IPS-18a (cell line): ENCODE results near the gene RBM4B.
A peak's percentile ranks its signal among the peaks of the same experiment; 100 is the strongest.
"Not testable (repeated sequence)": the region's sequence is repeated elsewhere in the genome, so short reads cannot be mapped to it uniquely, and the experiment has no call there.

Experiments used
- H3K27ac ChIP-seq: one replicate; pipeline ENCODE4 v1.5.1; 2013; ENCODE audit warnings: low read length
- H3K27me3 ChIP-seq: one replicate; pipeline ENCODE4 v1.6.1; 2013; ENCODE audit warnings: mild to moderate bottlenecking, low read length; ENCODE audit not compliant: control insufficient read depth, insufficient read depth
- H3K36me3 ChIP-seq: one replicate; pipeline ENCODE4 v1.6.1; 2013; ENCODE audit warnings: low read depth, low read length; ENCODE audit not compliant: control insufficient read depth
- H3K4me1 ChIP-seq: one replicate; pipeline ENCODE4 v1.6.1; 2013; ENCODE audit warnings: low read depth, low read length; ENCODE audit not compliant: control insufficient read depth
- H3K4me3 ChIP-seq: one replicate; pipeline ENCODE4 v1.5.1; 2013; ENCODE audit warnings: low read length
- H3K9ac ChIP-seq: one replicate; pipeline ENCODE4 v1.6.1; 2013; ENCODE audit warnings: mild to moderate bottlenecking, low read length, moderate library complexity
- H3K9me3 ChIP-seq: one replicate; pipeline ENCODE4 v1.6.1; 2013; ENCODE audit warnings: low read depth, low read length; ENCODE audit not compliant: control insufficient read depth

Gene RBM4B

DNA sequence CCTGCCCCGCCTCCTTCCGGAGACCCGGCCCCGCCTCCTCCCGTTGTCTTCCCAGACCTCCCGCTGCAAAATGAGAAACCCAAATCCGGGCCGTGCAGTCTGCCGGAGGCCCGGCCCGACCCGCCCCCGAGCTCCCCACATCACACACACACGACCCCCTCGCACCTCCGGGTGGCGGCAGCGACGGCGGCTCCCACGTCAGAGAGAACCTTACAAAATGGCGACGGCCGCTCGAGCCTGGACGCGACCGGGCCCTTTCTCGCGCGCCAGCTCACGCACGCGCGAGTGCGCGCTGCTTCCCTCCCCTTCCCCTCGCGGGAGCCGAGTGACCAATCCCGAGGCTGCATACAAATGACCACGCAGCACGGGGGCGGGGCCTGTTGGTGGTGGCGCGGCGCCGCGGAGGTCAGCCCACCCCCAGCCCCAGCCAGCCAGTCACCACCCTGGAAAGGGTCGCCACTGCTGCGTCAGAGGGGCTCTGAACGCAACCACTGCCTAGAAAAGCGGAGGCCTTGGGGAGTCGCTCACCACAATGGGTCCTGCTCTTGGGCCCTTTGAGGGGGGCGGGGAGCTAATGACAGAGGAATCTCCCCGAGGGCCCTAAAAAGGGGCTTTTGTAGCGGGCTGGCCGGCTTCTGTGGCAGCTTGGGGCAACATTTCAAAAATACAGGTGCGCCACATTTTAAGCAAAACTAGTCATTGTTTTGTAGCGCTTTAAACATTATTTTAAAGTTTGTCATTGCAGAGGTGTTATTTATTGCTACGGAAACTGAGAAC lies at the start of gene RBM4B:
Gene RBM4B (minus strand): TSS at position 289 of the 777 bp plus-strand sequence. CDS start 808 bp downstream, outside the sequence.
- Histone ChIP-seq H3K4me3 (peak within 1 kb of the TSS; percentile 89), H3K9ac (peak within 1 kb of the TSS; percentile 70), H3K27me3 (no peaks in the 10 kb centered on the region), H3K36me3 (peaks cover 14% of the 10 kb centered on the region), H3K27ac (peak within 1 kb of the TSS; percentile 81), H3K4me1 (peaks cover 21% of the 10 kb centered on the region), H3K9me3 (no peaks in the 10 kb centered on the region)

DNA sequence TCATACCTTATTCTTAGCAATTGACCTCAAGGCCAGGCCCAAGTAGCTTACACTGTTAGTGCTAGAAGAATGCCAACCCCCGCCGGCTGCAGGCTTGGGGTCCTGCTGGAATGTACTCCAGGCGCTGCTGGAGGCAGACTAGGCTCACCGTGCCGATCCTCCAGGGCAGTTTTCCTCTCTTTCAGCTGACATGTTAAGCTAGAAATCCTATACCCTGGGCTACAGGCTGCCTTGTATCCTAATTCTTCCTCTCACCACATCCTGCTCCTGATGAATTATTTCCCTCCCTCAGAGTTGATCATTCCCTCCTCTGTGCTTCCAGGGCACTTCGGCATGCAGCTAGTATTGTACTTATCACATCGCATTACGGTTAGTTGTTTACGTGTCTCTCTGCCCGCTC lies 48.0 kb upstream of the RBM4B start:
- Histone ChIP-seq H3K9me3 (no peaks in the 10 kb centered on the region), H3K9ac (no peak overlapping the region), H3K4me1 (peaks cover 29% of the 10 kb centered on the region), H3K36me3 (no peaks in the 10 kb centered on the region), H3K4me3 (no peak overlapping the region), H3K27ac (no peak overlapping the region), H3K27me3 (peaks cover 39% of the 10 kb centered on the region)

- peaks cover 34% of the 10 kb centered on the region for H3K27me3 ChIP-seq
- H3K9me3 ChIP-seq = no peaks in the 10 kb centered on the region
- H3K9ac ChIP-seq = no peak overlapping the region
- no peak overlapping the region for H3K27ac ChIP-seq
- no peak overlapping the region for H3K4me3 ChIP-seq
- H3K36me3 ChIP-seq = no peaks in the 10 kb centered on the region
- H3K4me1 ChIP-seq = peaks cover 32% of the 10 kb centered on the region
These were observed 47.4 kb upstream of the RBM4B start for GRCh38 chr11:66725114-66725513.

GRCh38 chr11:66724167-66724566 lies 46.5 kb upstream of the RBM4B start:
- not testable (repeated sequence) for H3K9me3 ChIP-seq, H3K4me3 ChIP-seq, H3K27ac ChIP-seq, H3K36me3 ChIP-seq, H3K9ac ChIP-seq
- Histone ChIP-seq H3K4me1 (peaks cover 36% of the 10 kb centered on the region), H3K27me3 (peaks cover 24% of the 10 kb centered on the region)

- Histone ChIP-seq H3K27ac (no peak overlapping the region), H3K36me3 (peaks cover 4% of the 10 kb centered on the region), H3K9me3 (no peaks in the 10 kb centered on the region), H3K4me3 (no peak overlapping the region), H3K4me1 (peaks cover 32% of the 10 kb centered on the region), H3K9ac (no peak overlapping the region), H3K27me3 (peaks cover 20% of the 10 kb centered on the region)
These were observed 46.0 kb upstream of the RBM4B start for GRCh38 chr11:66723693-66724092.

GRCh38 chr11:66722745-66723651 lies 45.3 kb upstream of the RBM4B start:
- Histone ChIP-seq H3K27me3 (peaks cover 17% of the 10 kb centered on the region), H3K36me3 (peaks cover 5% of the 10 kb centered on the region), H3K9ac (no peak overlapping the region), H3K27ac (no peak overlapping the region), H3K4me3 (no peak overlapping the region), H3K4me1 (peaks cover 39% of the 10 kb centered on the region), H3K9me3 (no peaks in the 10 kb centered on the region)

DNA sequence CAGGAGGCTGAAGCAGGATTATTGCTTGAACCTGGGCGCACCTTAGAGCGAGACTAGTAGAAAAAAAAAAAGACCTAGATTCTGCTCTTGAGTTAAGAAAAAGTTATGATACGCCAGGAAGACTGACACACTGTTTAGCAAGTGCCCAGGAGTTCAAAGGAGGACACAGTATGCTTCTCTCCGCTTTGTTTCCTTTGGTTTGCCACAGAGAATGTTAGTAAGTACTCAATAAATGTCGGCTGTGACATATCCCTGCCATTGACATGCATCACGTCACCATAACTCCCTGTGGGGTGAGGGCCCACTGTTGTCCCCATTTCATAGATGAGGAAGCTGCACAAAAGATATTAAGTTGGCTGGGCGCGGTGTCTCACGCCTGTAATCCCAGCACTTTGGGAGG lies 44.3 kb upstream of the RBM4B start:
- Histone ChIP-seq H3K27ac (no peak overlapping the region), H3K27me3 (peaks cover 12% of the 10 kb centered on the region), H3K36me3 (peaks cover 7% of the 10 kb centered on the region), H3K9ac (no peak overlapping the region), H3K9me3 (no peaks in the 10 kb centered on the region), H3K4me3 (no peak overlapping the region), H3K4me1 (peaks cover 37% of the 10 kb centered on the region)

GRCh38 chr11:66720899-66721470 lies 43.3 kb upstream of the RBM4B start:
- Histone ChIP-seq H3K27ac (no peak overlapping the region), H3K36me3 (peaks cover 10% of the 10 kb centered on the region), H3K27me3 (peaks cover 3% of the 10 kb centered on the region), H3K4me1 (peaks cover 28% of the 10 kb centered on the region), H3K9ac (no peak overlapping the region), H3K9me3 (no peaks in the 10 kb centered on the region), H3K4me3 (no peak overlapping the region)

- H3K4me1 ChIP-seq = peaks cover 21% of the 10 kb centered on the region
These were observed 42.7 kb upstream of the RBM4B start for GRCh38 chr11:66720223-66720898.

GRCh38 chr11:66719111-66719872 lies 41.6 kb upstream of the RBM4B start:
- H3K9ac ChIP-seq = no peak overlapping the region
- no peaks in the 10 kb centered on the region for H3K27me3 ChIP-seq
- peaks cover 17% of the 10 kb centered on the region for H3K4me1 ChIP-seq
- no peaks in the 10 kb centered on the region for H3K9me3 ChIP-seq
- no peak overlapping the region for H3K27ac ChIP-seq
- peaks cover 27% of the 10 kb centered on the region for H3K36me3 ChIP-seq
- H3K4me3 ChIP-seq = no peak overlapping the region

More at GRCh38 chr11:66720223-66720898, 42.7 kb upstream of the RBM4B start:
- no peak overlapping the region for H3K4me3 ChIP-seq
- peaks cover 16% of the 10 kb centered on the region for H3K36me3 ChIP-seq
- no peaks in the 10 kb centered on the region for H3K27me3 ChIP-seq
- no peak overlapping the region for H3K27ac ChIP-seq
- no peaks in the 10 kb centered on the region for H3K9me3 ChIP-seq
- no peak overlapping the region for H3K9ac ChIP-seq
